H9 (cell line): ENCODE results near the gene ZGLP1. TPM values are rescaled to one million over a fixed set of nuclear protein-coding genes. Genes with fewer than 3 reads are reported as not detected.

ENCODE experiments used
- DNase-seq: peaks from one replicate; pipeline ENCODE4 v3.0.0-alpha.2; 2017
- H2AFZ ChIP-seq: one replicate; pipeline ENCODE4 v1.6.1; 2013; ENCODE audit warnings: mild to moderate bottlenecking, low read length, control low read depth, moderate library complexity
- H2AK5ac ChIP-seq: 2 replicates; pipeline ENCODE4 v1.6.1; 2013; ENCODE audit warnings: low read length, control low read depth, mixed read lengths; ENCODE audit not compliant: insufficient read length
- H2BK120ac ChIP-seq: one replicate; pipeline ENCODE4 v1.6.1; 2013; ENCODE audit warnings: low read depth, mild to moderate bottlenecking, low read length, control low read depth, inconsistent platforms; ENCODE audit not compliant: poor library complexity, severe bottlenecking
- H2BK12ac ChIP-seq: 2 replicates; pipeline ENCODE4 v1.6.1; 2013; ENCODE audit warnings: low read length, control low read depth, mixed read lengths, low read depth; ENCODE audit not compliant: insufficient read length
- H2BK15ac ChIP-seq: 2 replicates; pipeline ENCODE4 v1.6.1; 2013; ENCODE audit warnings: low read depth, low read length, control low read depth
- H2BK20ac ChIP-seq: one replicate; pipeline ENCODE4 v1.6.1; 2013; ENCODE audit warnings: low read depth, mild to moderate bottlenecking, low read length, control low read depth, inconsistent platforms; ENCODE audit not compliant: poor library complexity, severe bottlenecking
- H2BK5ac ChIP-seq: 2 replicates; pipeline ENCODE4 v1.6.1; 2013; ENCODE audit warnings: low read length, control low read depth, mixed read lengths; ENCODE audit not compliant: insufficient read length
- H3K14ac ChIP-seq: 2 replicates; pipeline ENCODE4 v1.6.1; 2013; ENCODE audit warnings: low read length, control low read depth; ENCODE audit not compliant: insufficient read depth
- H3K18ac ChIP-seq: 2 replicates; pipeline ENCODE4 v1.6.1; 2013; ENCODE audit warnings: low read depth, mild to moderate bottlenecking, mixed read lengths, low read length, control low read depth; ENCODE audit not compliant: insufficient read length
- H3K23ac ChIP-seq: 2 replicates; pipeline ENCODE4 v1.6.1; 2013; ENCODE audit warnings: low read length, control low read depth, mixed read lengths, low read depth; ENCODE audit not compliant: insufficient read length
- H3K23me2 ChIP-seq: 2 replicates; pipeline ENCODE4 v1.6.1; 2013; ENCODE audit warnings: low read depth, mild to moderate bottlenecking, mixed read lengths, low read length, control low read depth; ENCODE audit not compliant: insufficient read length, poor library complexity, severe bottlenecking
- H3K27ac ChIP-seq: 2 replicates; pipeline ENCODE4 v1.5.1; 2013; ENCODE audit warnings: low read length, control low read depth, mixed read lengths, low read depth; ENCODE audit not compliant: insufficient read length
- H3K27me3 ChIP-seq: 2 replicates; pipeline ENCODE4 v1.6.1; 2013; ENCODE audit warnings: low read length, control low read depth, inconsistent platforms; ENCODE audit not compliant: insufficient read depth
- H3K4ac ChIP-seq: 2 replicates; pipeline ENCODE4 v1.6.1; 2013; ENCODE audit warnings: low read depth, mild to moderate bottlenecking, control low read depth, inconsistent platforms, low read length, moderate library complexity
- H3K4me1 ChIP-seq: 2 replicates; pipeline ENCODE4 v1.6.1; 2013; ENCODE audit warnings: low read length, control low read depth, inconsistent platforms; ENCODE audit not compliant: insufficient read depth
- H3K4me2 ChIP-seq: 2 replicates; pipeline ENCODE4 v1.6.1; 2013; ENCODE audit warnings: low read length, control low read depth, mixed read lengths; ENCODE audit not compliant: insufficient read length, insufficient read depth
- H3K56ac ChIP-seq: 2 replicates; pipeline ENCODE4 v1.6.1; 2013; ENCODE audit warnings: low read depth, mild to moderate bottlenecking, mixed read lengths, low read length, control low read depth; ENCODE audit not compliant: insufficient read length
- H3K79me1 ChIP-seq: 2 replicates; pipeline ENCODE4 v1.6.1; 2013; ENCODE audit warnings: low read depth, mild to moderate bottlenecking, moderate library complexity, low read length, control low read depth, inconsistent platforms; ENCODE audit not compliant: insufficient read depth, poor library complexity, severe bottlenecking
- H3K79me2 ChIP-seq: 2 replicates; pipeline ENCODE4 v1.6.1; 2013; ENCODE audit warnings: low read length, control low read depth, inconsistent platforms; ENCODE audit not compliant: insufficient read depth
- H3K9ac ChIP-seq: 2 replicates; pipeline ENCODE4 v1.6.1; 2013; ENCODE audit warnings: low read length, control low read depth, mixed read lengths; ENCODE audit not compliant: insufficient read length; ENCODE audit errors: extremely low read depth
- H3K9me3 ChIP-seq: one replicate; pipeline ENCODE4 v1.6.1; 2013; ENCODE audit warnings: low read depth, low read length, inconsistent platforms; ENCODE audit not compliant: control insufficient read depth
- H3T11ph ChIP-seq: one replicate; pipeline ENCODE4 v1.6.1; 2013; ENCODE audit warnings: mild to moderate bottlenecking, low read length, control low read depth, inconsistent platforms
- H4K20me1 ChIP-seq: one replicate; pipeline ENCODE4 v1.6.1; 2013; ENCODE audit not compliant: control insufficient read depth, insufficient read length, insufficient read depth
- H4K5ac ChIP-seq: 2 replicates; pipeline ENCODE4 v1.6.1; 2013; ENCODE audit warnings: low read depth, mild to moderate bottlenecking, mixed read lengths, low read length, control low read depth; ENCODE audit not compliant: insufficient read length
- H4K8ac ChIP-seq: replicated peaks from 2 replicates; pipeline ENCODE4 v1.6.1; 2013; ENCODE audit warnings: low read length, control low read depth, mixed read lengths, low read depth; ENCODE audit not compliant: insufficient read length
- H4K91ac ChIP-seq: 2 replicates; pipeline ENCODE4 v1.6.1; 2013; ENCODE audit warnings: low read depth, mild to moderate bottlenecking, moderate library complexity, mixed read lengths, low read length, control low read depth; ENCODE audit not compliant: insufficient read length
- H3K27ac Mint-ChIP-seq, 3 experiments: 2 replicates in 2 of 3; 3 replicates in 1 of 3; pipeline ENCODE4 v1.8.0; 2020 to 2021; ENCODE audit warnings: mixed read lengths in 3 of 3, mild to moderate bottlenecking in 1 of 3, moderate library complexity in 1 of 3
- H3K27me3 Mint-ChIP-seq: 2 replicates; pipeline ENCODE4 v1.8.0; 2021; ENCODE audit warnings: low read depth, mild to moderate bottlenecking, moderate library complexity, mixed read lengths
- H3K36me3 Mint-ChIP-seq, 3 experiments: 2 replicates in 2 of 3; 3 replicates in 1 of 3; pipeline ENCODE4 v1.8.0; 2020 to 2021; ENCODE audit warnings: low read depth in 3 of 3, mixed read lengths in 3 of 3; ENCODE audit not compliant: insufficient read depth in 1 of 3
- H3K4me1 Mint-ChIP-seq, 2 experiments: 2 replicates each; pipeline ENCODE4 v1.8.0; 2020; ENCODE audit warnings: mixed read lengths in 2 of 2
- H3K4me3 Mint-ChIP-seq, 2 experiments: 2 replicates in 1 of 2; 3 replicates in 1 of 2; pipeline ENCODE4 v1.8.0; 2020 to 2021; ENCODE audit warnings: mild to moderate bottlenecking in 2 of 2, mixed read lengths in 2 of 2, moderate library complexity in 1 of 2
- H3K9me3 Mint-ChIP-seq, 2 experiments: 2 replicates in 1 of 2; 3 replicates in 1 of 2; pipeline ENCODE4 v1.8.0; 2020; ENCODE audit warnings: mild to moderate bottlenecking in 2 of 2, mixed read lengths in 2 of 2, moderate library complexity in 1 of 2
- CTCF ChIP-seq: fragments of 200-600 bp; sonication (generic); conservative IDR thresholded peaks from 3 replicates; pipeline ENCODE4 v1.8.0; 2021; ENCODE audit warnings: antibody characterized with exemption, mild to moderate bottlenecking
- WGBS: extraction: QIAGEN DNeasy Blood & Tissue Kit; methylation state at CpG from one replicate; pipeline ENCODE4 v1.1.7; 2013; ENCODE audit warnings: missing lambda C conversion rate, low lambda C conversion rate, mixed read lengths; ENCODE audit not compliant: insufficient read length; ENCODE audit errors: extremely low coverage; 5-methylcytosine and 5-hydroxymethylcytosine counted together
- total RNA-seq: library from RNA; stranded (reverse); gene quantifications from 2 replicates; pipeline ENCODE4 v1.2.1, GENCODE V29; 2021

The ZGLP1 gene
- total RNA-seq, 1 experiment from 2014 or later = 6.9 TPM

GRCh38 chr19:10286803-10287737, 22.5 kb downstream of the ZGLP1 start, which contains the start of gene ICAM4:
ICAM4 (plus strand) TSS chr19:10286955; CDS start chr19:10287013, 58 bp downstream.
- Histone ChIP-seq H3K27me3 (peaks cover 31% of the 10 kb centered on the region), H3K9ac (no peak within 1 kb of the TSS)

More at GRCh38 chr19:10286803-10287737, 22.5 kb downstream of the ZGLP1 start, which contains the start of gene ICAM4:
- H3K79me2 ChIP-seq = no peaks in the 10 kb centered on the region
- H3K23me2 ChIP-seq = peaks cover 30% of the 10 kb centered on the region
- no CpG with 5 or more reads among the region's 59 CpGs for WGBS
- peaks cover 71% of the 10 kb centered on the region for H3K27me3 Mint-ChIP-seq
- TF ChIP-seq CTCF = no peak
- H2AK5ac ChIP-seq = no peak within 1 kb of the TSS
- peak within 1 kb of the TSS; percentile 49 to 77 for H3K4me3 Mint-ChIP-seq
- H3T11ph ChIP-seq = no peak within 1 kb of the TSS
- H4K8ac ChIP-seq = no peak within 1 kb of the TSS
- no peaks in the 10 kb centered on the region for H3K9me3 ChIP-seq
- no peaks in the 10 kb centered on the region; the same call in 1 of the 2 replicates for H3K4me1 ChIP-seq
- H3K56ac ChIP-seq = no peak within 1 kb of the TSS
- H3K27ac Mint-ChIP-seq = no peak within 1 kb of the TSS
- H3K4me2 ChIP-seq = peak within 1 kb of the TSS; percentile 70
- DNase-seq = peak; percentile 76
- H3K36me3 Mint-ChIP-seq = peaks cover 0 to 7% (median 0%) of the 10 kb centered on the region in 3 experiments; a peak in 3 of 7 replicates
- no peak within 1 kb of the TSS for H4K91ac ChIP-seq
- no peak within 1 kb of the TSS for H2BK15ac ChIP-seq
- H4K5ac ChIP-seq = no peak within 1 kb of the TSS
- H3K4me1 Mint-ChIP-seq = peaks cover 11 to 38% of the 10 kb centered on the region in 2 experiments
- H3K14ac ChIP-seq = no peak within 1 kb of the TSS; the same call in 1 of the 2 replicates
- H4K20me1 ChIP-seq = no peaks in the 10 kb centered on the region
- H2AFZ ChIP-seq = no peak within 1 kb of the TSS
- no peaks in the 10 kb centered on the region for H3K79me1 ChIP-seq
- no peak within 1 kb of the TSS for H3K23ac ChIP-seq
- no peak within 1 kb of the TSS for H3K27ac ChIP-seq
- H2BK5ac ChIP-seq = no peak within 1 kb of the TSS
- peaks cover 0 to 3% of the 10 kb centered on the region in 2 experiments; a peak in 2 of 5 replicates for H3K9me3 Mint-ChIP-seq
- no peak within 1 kb of the TSS for H2BK120ac ChIP-seq
- no peak within 1 kb of the TSS for H2BK12ac ChIP-seq
- H2BK20ac ChIP-seq = no peak within 1 kb of the TSS
- H3K4ac ChIP-seq = no peak within 1 kb of the TSS
- no peak within 1 kb of the TSS for H3K18ac ChIP-seq
